ENCODE data around the gene OSTN. TPM values are rescaled to one million over a fixed set of nuclear protein-coding genes. Genes with fewer than 3 reads are reported as not detected.
"Not testable (repeated sequence)": the region's sequence is repeated elsewhere in the genome, so short reads cannot be mapped to it uniquely, and the experiment has no call there.

OSTN gene
- total RNA-seq = not detected

GRCh38 chr3:191198932-191199331 is at the start of gene OSTN:
TSS of gene OSTN (plus strand) at chr3:191199241. CDS start at chr3:191212533, 13,292 bp downstream.
- DNase-seq (ENCODE audit: low spot score) = no peak

GRCh38 chr3:191151653-191152052 is 47.4 kb upstream of the OSTN start:
- DNase-seq (ENCODE audit: low spot score) = no peak

GRCh38 chr3:191154827-191155226 is 44.2 kb upstream of the OSTN start:
- DNase-seq (ENCODE audit: low spot score) = no peak

GRCh38 chr3:191158247-191158646 is 40.8 kb upstream of the OSTN start:
- DNase-seq (ENCODE audit: low spot score) = no peak

- no peak for DNase-seq (ENCODE audit: low spot score)
These were observed 40.2 kb upstream of the OSTN start for GRCh38 chr3:191158815-191159214.

GRCh38 chr3:191165802-191166201 is 33.2 kb upstream of the OSTN start:
- DNase-seq (ENCODE audit: low spot score) = no peak

- no peak for DNase-seq (ENCODE audit: low spot score)
These were observed 32.7 kb upstream of the OSTN start for GRCh38 chr3:191166368-191166767.

GRCh38 chr3:191169566-191169965 is 29.5 kb upstream of the OSTN start:
- no peak for DNase-seq (ENCODE audit: low spot score)

GRCh38 chr3:191170097-191170496 is 28.9 kb upstream of the OSTN start:
- no peak for DNase-seq (ENCODE audit: low spot score)

- no peak for DNase-seq (ENCODE audit: low spot score)
These were observed 23.9 kb upstream of the OSTN start for GRCh38 chr3:191175102-191175501.

GRCh38 chr3:191176038-191176785 is 22.8 kb upstream of the OSTN start:
- no peak for DNase-seq (ENCODE audit: low spot score)

- not testable (repeated sequence) for DNase-seq (ENCODE audit: low spot score)
These were observed 13.7 kb upstream of the OSTN start for GRCh38 chr3:191185382-191185781.

GRCh38 chr3:191188246-191188645 is 10.8 kb upstream of the OSTN start:
- not testable (repeated sequence) for DNase-seq (ENCODE audit: low spot score)

GRCh38 chr3:191192270-191192669 is 6.8 kb upstream of the OSTN start:
- not testable (repeated sequence) for DNase-seq (ENCODE audit: low spot score)

GRCh38 chr3:191192941-191193340 is 6.1 kb upstream of the OSTN start:
- DNase-seq (ENCODE audit: low spot score) = no peak

- DNase-seq (ENCODE audit: low spot score) = no peak
These were observed 1.2 kb upstream of the OSTN start for GRCh38 chr3:191197761-191198306.

- no peak for DNase-seq (ENCODE audit: low spot score)
These were observed 561 bp upstream of the OSTN start for GRCh38 chr3:191198480-191198879.

- no peak for DNase-seq (ENCODE audit: low spot score)
These were observed 11.0 kb downstream of the OSTN start for GRCh38 chr3:191210032-191210431.

GRCh38 chr3:191216510-191216909 is 17.5 kb downstream of the OSTN start:
- no peak for DNase-seq (ENCODE audit: low spot score)

GRCh38 chr3:191217301-191217700 is 18.3 kb downstream of the OSTN start:
- no peak for DNase-seq (ENCODE audit: low spot score)

GRCh38 chr3:191220908-191221307 is 21.9 kb downstream of the OSTN start:
- no peak for DNase-seq (ENCODE audit: low spot score)

GRCh38 chr3:191221638-191222037 is 22.6 kb downstream of the OSTN start:
- no peak for DNase-seq (ENCODE audit: low spot score)

- DNase-seq (ENCODE audit: low spot score) = no peak
These were observed 28.5 kb downstream of the OSTN start for GRCh38 chr3:191227541-191227940.

- DNase-seq (ENCODE audit: low spot score) = no peak
These were observed 35.2 kb downstream of the OSTN start for GRCh38 chr3:191234216-191234615.
